ENCODE results near the gene UGT1A8.

DNA sequence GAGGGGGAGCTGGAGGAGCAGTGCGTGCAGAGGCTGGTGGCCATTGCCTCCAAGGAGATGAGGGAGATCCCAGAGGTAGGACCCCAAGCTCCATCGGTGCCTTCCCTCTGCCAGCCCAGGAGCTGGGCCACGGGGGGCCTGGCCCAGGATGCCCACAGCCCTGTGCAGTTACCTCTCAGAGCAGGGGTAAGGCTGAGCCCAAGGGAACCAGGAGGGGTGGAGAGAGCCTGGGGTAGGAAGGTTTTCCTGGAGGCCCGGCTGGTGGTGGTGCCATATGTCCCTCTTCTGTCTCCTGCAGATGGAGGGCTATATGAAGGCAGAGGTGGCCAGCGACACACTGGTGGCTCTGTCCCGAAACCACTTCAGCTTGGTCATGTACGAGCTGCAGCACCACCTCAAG, 172.1 kb downstream of the UGT1A8 start:
- TF ChIP-seq, protein P1, sequence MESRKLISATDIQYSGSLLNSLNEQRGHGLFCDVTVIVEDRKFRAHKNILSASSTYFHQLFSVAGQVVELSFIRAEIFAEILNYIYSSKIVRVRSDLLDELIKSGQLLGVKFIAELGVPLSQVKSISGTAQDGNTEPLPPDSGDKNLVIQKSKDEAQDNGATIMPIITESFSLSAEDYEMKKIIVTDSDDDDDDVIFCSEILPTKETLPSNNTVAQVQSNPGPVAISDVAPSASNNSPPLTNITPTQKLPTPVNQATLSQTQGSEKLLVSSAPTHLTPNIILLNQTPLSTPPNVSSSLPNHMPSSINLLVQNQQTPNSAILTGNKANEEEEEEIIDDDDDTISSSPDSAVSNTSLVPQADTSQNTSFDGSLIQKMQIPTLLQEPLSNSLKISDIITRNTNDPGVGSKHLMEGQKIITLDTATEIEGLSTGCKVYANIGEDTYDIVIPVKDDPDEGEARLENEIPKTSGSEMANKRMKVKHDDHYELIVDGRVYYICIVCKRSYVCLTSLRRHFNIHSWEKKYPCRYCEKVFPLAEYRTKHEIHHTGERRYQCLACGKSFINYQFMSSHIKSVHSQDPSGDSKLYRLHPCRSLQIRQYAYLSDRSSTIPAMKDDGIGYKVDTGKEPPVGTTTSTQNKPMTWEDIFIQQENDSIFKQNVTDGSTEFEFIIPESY (IDR thresholded peaks at IDR 0.05; ENCODE audit: borderline replicate concordance, low read depth), result no peak
- TF ChIP-seq SIN3A (IDR thresholded peaks at IDR 0.05; ENCODE audit: borderline replicate concordance, low read depth, low read length), result no peak
- TF ChIP-seq, protein P2, sequence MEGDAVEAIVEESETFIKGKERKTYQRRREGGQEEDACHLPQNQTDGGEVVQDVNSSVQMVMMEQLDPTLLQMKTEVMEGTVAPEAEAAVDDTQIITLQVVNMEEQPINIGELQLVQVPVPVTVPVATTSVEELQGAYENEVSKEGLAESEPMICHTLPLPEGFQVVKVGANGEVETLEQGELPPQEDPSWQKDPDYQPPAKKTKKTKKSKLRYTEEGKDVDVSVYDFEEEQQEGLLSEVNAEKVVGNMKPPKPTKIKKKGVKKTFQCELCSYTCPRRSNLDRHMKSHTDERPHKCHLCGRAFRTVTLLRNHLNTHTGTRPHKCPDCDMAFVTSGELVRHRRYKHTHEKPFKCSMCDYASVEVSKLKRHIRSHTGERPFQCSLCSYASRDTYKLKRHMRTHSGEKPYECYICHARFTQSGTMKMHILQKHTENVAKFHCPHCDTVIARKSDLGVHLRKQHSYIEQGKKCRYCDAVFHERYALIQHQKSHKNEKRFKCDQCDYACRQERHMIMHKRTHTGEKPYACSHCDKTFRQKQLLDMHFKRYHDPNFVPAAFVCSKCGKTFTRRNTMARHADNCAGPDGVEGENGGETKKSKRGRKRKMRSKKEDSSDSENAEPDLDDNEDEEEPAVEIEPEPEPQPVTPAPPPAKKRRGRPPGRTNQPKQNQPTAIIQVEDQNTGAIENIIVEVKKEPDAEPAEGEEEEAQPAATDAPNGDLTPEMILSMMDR (IDR thresholded peaks at IDR 0.05), result no peak
- no peak for TF ChIP-seq GATA2 (CRISPR knock-in tag; IDR thresholded peaks at IDR 0.05)

Measured in SK-N-SH (cell line).